Caco-2 (cell line): ENCODE measurements around the gene MYL2. TPM values are rescaled to one million over a fixed set of nuclear protein-coding genes. Genes with fewer than 3 reads are reported as not detected.

ENCODE experiments used
- BruUV-seq: library from RNA; stranded (reverse); fragments of 400-500 nt; replicated peaks from 2 replicates; lab custom pipeline; 2021; lab: Mats Ljungman, UMichigan
- CTCF ChIA-PET: fragments of 300-600 bp; sonication (Branson Sonifier 250); formaldehyde crosslinking; loops from one replicate; lab custom pipeline; 2022; ENCODE audit warnings: antibody characterized with exemption; lab: Charles Lee
- POLR2A ChIA-PET: fragments of 300-600 bp; sonication (Branson Sonifier 250); formaldehyde crosslinking; loops from one replicate; lab custom pipeline; 2022; ENCODE audit warnings: antibody characterized with exemption; lab: Charles Lee
- DNase-seq, 2 experiments: peaks; one replicate each; pipeline versions ENCODE4 v3.0.0 to v3.0.0-alpha.2; 2020 to 2022
- H3K27me3 ChIP-seq: replicated peaks from 2 replicates; pipeline ENCODE4 v1.6.0; 2011; ENCODE audit warnings: low read length; ENCODE audit not compliant: control insufficient read depth, insufficient read depth
- H3K36me3 ChIP-seq: 2 replicates; pipeline ENCODE4 v1.5.1; 2011; ENCODE audit warnings: low read length; ENCODE audit not compliant: control insufficient read depth, insufficient read depth
- H3K4me1 ChIP-seq: fragments of 250-450 bp; sonication (Bioruptor Pico); 2 replicates; pipeline ENCODE4 v1.5.1; 2020; ENCODE audit warnings: mild to moderate bottlenecking
- H3K4me3 ChIP-seq: 2 replicates; pipeline ENCODE4 v1.5.1; 2011; ENCODE audit warnings: low read depth, mild to moderate bottlenecking, control low read depth, low read length
- H3K9me3 ChIP-seq: fragments of 250-450 bp; sonication (Bioruptor Pico); 2 replicates; pipeline ENCODE4 v1.5.1; 2020; ENCODE audit warnings: mild to moderate bottlenecking, moderate library complexity
- H3K27ac Mint-ChIP-seq: one replicate; pipeline ENCODE4 v1.8.0; 2022; ENCODE audit warnings: mixed read lengths; ENCODE audit not compliant: unreplicated experiment
- H3K27me3 Mint-ChIP-seq: one replicate; pipeline ENCODE4 v1.8.0; 2022; ENCODE audit warnings: mixed read lengths; ENCODE audit not compliant: insufficient read depth, unreplicated experiment
- H3K36me3 Mint-ChIP-seq: one replicate; pipeline ENCODE4 v1.8.0; 2022; ENCODE audit warnings: mild to moderate bottlenecking, mixed read lengths; ENCODE audit not compliant: insufficient read depth, unreplicated experiment
- H3K4me1 Mint-ChIP-seq: one replicate; pipeline ENCODE4 v1.8.0; 2022; ENCODE audit warnings: low read depth, mixed read lengths; ENCODE audit not compliant: unreplicated experiment
- H3K4me3 Mint-ChIP-seq: one replicate; pipeline ENCODE4 v1.8.0; 2022; ENCODE audit warnings: mild to moderate bottlenecking, moderate library complexity, mixed read lengths; ENCODE audit not compliant: unreplicated experiment
- H3K9me3 Mint-ChIP-seq: one replicate; pipeline ENCODE4 v1.8.0; 2022; ENCODE audit warnings: mixed read lengths; ENCODE audit not compliant: unreplicated experiment
- CTCF ChIP-seq, 2 experiments: fragments of 200-600 bp in 1 of 2; IDR thresholded peaks; 1 replicate in 1 of 2; 2 replicates in 1 of 2; pipeline versions ENCODE4 v1.5.1 to v1.8.0; 2011 to 2022; ENCODE audit warnings: antibody characterized with exemption in 1 of 2, control low read depth in 1 of 2, inconsistent platforms in 1 of 2, low read depth in 1 of 2, low read length in 1 of 2, mild to moderate bottlenecking in 1 of 2, moderate library complexity in 1 of 2; ENCODE audit not compliant: insufficient read depth in 1 of 2, severe bottlenecking in 1 of 2, unreplicated experiment in 1 of 2
- intact Hi-C: fragments of 100-400 bp; cut with micrococcal nuclease; formaldehyde crosslinking; loops from one replicate; pipeline ENCODE4 v1.10.0; 2022; ENCODE audit not compliant: unreplicated experiment
- total RNA-seq: library from RNA; stranded (reverse); gene quantifications from 2 replicates; pipeline ENCODE4 v1.2.3, GENCODE V29; 2022

The MYL2 gene
- total RNA-seq, 1 experiment from 2014 or later, result not detected

GRCh38 chr12:110948041-110948440, 27.7 kb upstream of the MYL2 start:
- H3K36me3 ChIP-seq, result no peaks in the 10 kb centered on the region
- no peaks in the 10 kb centered on the region for H3K27me3 Mint-ChIP-seq
- H3K4me1 Mint-ChIP-seq, result no peaks in the 10 kb centered on the region
- peak in 1 of 2 experiments; percentile 30 for DNase-seq
- ChIA-PET POLR2A (no interaction called here), CTCF (no interaction called here)
- H3K4me3 Mint-ChIP-seq, result no peak overlapping the region
- H3K27me3 ChIP-seq, result no peaks in the 10 kb centered on the region
- no peaks in the 10 kb centered on the region for H3K36me3 Mint-ChIP-seq
- intact Hi-C loops, result no loop called here
- peaks cover 22% of the 10 kb centered on the region for H3K9me3 Mint-ChIP-seq
- H3K9me3 ChIP-seq, result peaks cover 25% of the 10 kb centered on the region
- no peak overlapping the region for H3K27ac Mint-ChIP-seq
- no peak for TF ChIP-seq CTCF (IDR thresholded peaks at IDR 0.05; ENCODE audit: insufficient read depth in 1 of 2, low read depth in 1 of 2, low read length in 1 of 2, severe bottlenecking in 1 of 2, unreplicated experiment in 1 of 2)
- H3K4me3 ChIP-seq, result no peak overlapping the region
- H3K4me1 ChIP-seq, result peaks cover 11% of the 10 kb centered on the region; the same call in 1 of the 2 replicates
- BruUV-seq, result no TSS peak

- Histone ChIP-seq H3K36me3 (no peaks in the 10 kb centered on the region), H3K4me3 (no peak overlapping the region), H3K9me3 (peaks cover 22% of the 10 kb centered on the region), H3K4me1 (peaks cover 8% of the 10 kb centered on the region; the same call in 1 of the 2 replicates), H3K27me3 (no peaks in the 10 kb centered on the region)
- Mint-ChIP-seq H3K36me3 (no peaks in the 10 kb centered on the region), H3K27ac (no peak overlapping the region), H3K9me3 (peaks cover 18% of the 10 kb centered on the region), H3K4me3 (no peak overlapping the region), H3K27me3 (peaks cover 4% of the 10 kb centered on the region), H3K4me1 (no peaks in the 10 kb centered on the region)
- no TSS peak for BruUV-seq
- ChIA-PET CTCF (no interaction called here), POLR2A (no interaction called here)
- intact Hi-C loops, result no loop called here
- no peak for TF ChIP-seq CTCF (IDR thresholded peaks at IDR 0.05; ENCODE audit: insufficient read depth in 1 of 2, low read depth in 1 of 2, low read length in 1 of 2, severe bottlenecking in 1 of 2, unreplicated experiment in 1 of 2)
- no peak for DNase-seq
Observed at GRCh38 chr12:110943373-110943772, 23.0 kb upstream of the MYL2 start.

GRCh38 chr12:110941391-110941790, 21.0 kb upstream of the MYL2 start:
- H3K9me3 ChIP-seq, result peaks cover 12% of the 10 kb centered on the region
- BruUV-seq, result no TSS peak
- peaks cover 4% of the 10 kb centered on the region for H3K36me3 Mint-ChIP-seq
- H3K4me1 ChIP-seq, result 0 out of 2 replicates have a peak, but pooled peaks cover 3% of the 10 kb centered on the region
- H3K4me3 ChIP-seq, result no peak overlapping the region
- DNase-seq, result no peak
- TF ChIP-seq CTCF (IDR thresholded peaks at IDR 0.05; ENCODE audit: insufficient read depth in 1 of 2, low read depth in 1 of 2, low read length in 1 of 2, severe bottlenecking in 1 of 2, unreplicated experiment in 1 of 2), result no peak
- H3K4me3 Mint-ChIP-seq, result no peak overlapping the region
- H3K27me3 ChIP-seq, result no peaks in the 10 kb centered on the region
- H3K27me3 Mint-ChIP-seq, result peaks cover 4% of the 10 kb centered on the region
- H3K36me3 ChIP-seq, result no peaks in the 10 kb centered on the region
- H3K4me1 Mint-ChIP-seq, result peaks cover 12% of the 10 kb centered on the region
- ChIA-PET CTCF (interaction anchor here (0.6 kb wide), 1 partner anchor 387 kb away, joined by 6 read pairs; no protein-coding TSS in a partner anchor), POLR2A (no interaction called here)
- no peak overlapping the region for H3K27ac Mint-ChIP-seq
- intact Hi-C loops, result no loop called here
- H3K9me3 Mint-ChIP-seq, result no peaks in the 10 kb centered on the region
